Neural progenitor cell (in vitro differentiated cells): Measurements from ENCODE around the gene PGA4. TPM values are rescaled to one million over a fixed set of nuclear protein-coding genes. Genes with fewer than 3 reads are reported as not detected.
"Not testable (repeated sequence)": the region's sequence is repeated elsewhere in the genome, so short reads cannot be mapped to it uniquely, and the experiment has no call there.

Experiments
- DNase-seq: peaks from one replicate; pipeline ENCODE4 v3.0.0-alpha.2; 2016; ENCODE audit warnings: low spot score
- H2AFZ ChIP-seq: fragments of 200-600 bp; sonication (generic); replicated peaks from 2 replicates; pipeline ENCODE4 v1.6.1; 2016; ENCODE audit warnings: antibody characterized with exemption
- H3F3A ChIP-seq: fragments of 200-600 bp; sonication (generic); 2 replicates; pipeline ENCODE4 v1.6.1; 2016; ENCODE audit warnings: antibody characterized with exemption, low read depth
- H3K27ac ChIP-seq: fragments of 200-600 bp; sonication (generic); 2 replicates; pipeline ENCODE4 v1.5.1; 2016; ENCODE audit warnings: mild to moderate bottlenecking
- H3K27me3 ChIP-seq: fragments of 200-600 bp; sonication (generic); 2 replicates; pipeline ENCODE4 v1.6.1; 2016; ENCODE audit warnings: mild to moderate bottlenecking, moderate library complexity
- H3K36me3 ChIP-seq: fragments of 200-600 bp; sonication (generic); 2 replicates; pipeline ENCODE4 v1.5.1; 2016
- H3K4me1 ChIP-seq: fragments of 200-600 bp; sonication (generic); 2 replicates; pipeline ENCODE4 v1.6.1; 2016; ENCODE audit warnings: mixed run types
- H3K4me2 ChIP-seq: fragments of 200-600 bp; sonication (generic); 2 replicates; pipeline ENCODE4 v1.6.1; 2016
- H3K4me3 ChIP-seq: fragments of 200-600 bp; sonication (generic); 2 replicates; pipeline ENCODE4 v1.5.1; 2016
- H3K79me2 ChIP-seq: fragments of 200-600 bp; sonication (generic); 2 replicates; pipeline ENCODE4 v1.6.1; 2016; ENCODE audit warnings: low read depth
- H3K9ac ChIP-seq: fragments of 200-600 bp; sonication (generic); 2 replicates; pipeline ENCODE4 v1.6.1; 2016
- H3K9me3 ChIP-seq: fragments of 200-600 bp; sonication (generic); 2 replicates; pipeline ENCODE4 v1.5.1; 2016; ENCODE audit warnings: low read depth
- H4K20me1 ChIP-seq: fragments of 200-600 bp; sonication (generic); 2 replicates; pipeline ENCODE4 v1.6.1; 2016; ENCODE audit warnings: low read depth
- H3K27ac Mint-ChIP-seq: 3 replicates; pipeline ENCODE4 v1.8.0; 2021; ENCODE audit warnings: mixed read lengths
- H3K27me3 Mint-ChIP-seq: 2 replicates; pipeline ENCODE4 v1.8.0; 2022; ENCODE audit warnings: low read depth, mild to moderate bottlenecking, inconsistent platforms, moderate library complexity, mixed read lengths; ENCODE audit not compliant: insufficient read depth
- H3K36me3 Mint-ChIP-seq: 3 replicates; pipeline ENCODE4 v1.8.0; 2021; ENCODE audit warnings: mixed read lengths
- H3K4me1 Mint-ChIP-seq: 3 replicates; pipeline ENCODE4 v1.8.0; 2021; ENCODE audit warnings: mixed read lengths
- H3K4me3 Mint-ChIP-seq: 3 replicates; pipeline ENCODE4 v1.8.0; 2021; ENCODE audit warnings: mild to moderate bottlenecking, moderate library complexity, mixed read lengths
- H3K9me3 Mint-ChIP-seq: 3 replicates; pipeline ENCODE4 v1.8.0; 2020; ENCODE audit warnings: mixed read lengths
- total RNA-seq: library from RNA; depleted of rRNA; stranded (reverse); fragments of >200 nt; gene quantifications from 2 replicates; pipeline ENCODE4 v1.2.3, GENCODE V29; 2015; ENCODE audit warnings: low replicate concordance

The PGA4 gene
- total RNA-seq, 1 donor from 2014 or later = 0.41 TPM

- not testable (repeated sequence) for DNase-seq, H3K4me3 Mint-ChIP-seq, H3K4me3 ChIP-seq, H4K20me1 ChIP-seq, H3K27ac ChIP-seq, H3K27me3 ChIP-seq, H3K9ac ChIP-seq, H3K4me2 ChIP-seq, H3K27me3 Mint-ChIP-seq, H3K9me3 ChIP-seq, H3K79me2 ChIP-seq, H3K36me3 ChIP-seq, H2AFZ ChIP-seq, H3F3A ChIP-seq, H3K4me1 ChIP-seq, H3K36me3 Mint-ChIP-seq, H3K27ac Mint-ChIP-seq, H3K9me3 Mint-ChIP-seq
- H3K4me1 Mint-ChIP-seq = peaks cover 14% of the 10 kb centered on the region
Observed at GRCh38 chr11:61207636-61208310, 14.4 kb upstream of the PGA4 start.

- H3K27ac ChIP-seq, H3K9me3 ChIP-seq, H3K4me1 ChIP-seq, H3K79me2 ChIP-seq, H3F3A ChIP-seq, H4K20me1 ChIP-seq, H3K4me3 ChIP-seq, H3K4me2 ChIP-seq, H3K27me3 ChIP-seq, H3K27ac Mint-ChIP-seq, H3K27me3 Mint-ChIP-seq, H3K9ac ChIP-seq, H3K9me3 Mint-ChIP-seq, DNase-seq, H3K4me3 Mint-ChIP-seq, H3K36me3 Mint-ChIP-seq, H2AFZ ChIP-seq, H3K4me1 Mint-ChIP-seq, H3K36me3 ChIP-seq: not testable (repeated sequence)
Observed at GRCh38 chr11:61210629-61211028, 11.5 kb upstream of the PGA4 start.

DNA sequence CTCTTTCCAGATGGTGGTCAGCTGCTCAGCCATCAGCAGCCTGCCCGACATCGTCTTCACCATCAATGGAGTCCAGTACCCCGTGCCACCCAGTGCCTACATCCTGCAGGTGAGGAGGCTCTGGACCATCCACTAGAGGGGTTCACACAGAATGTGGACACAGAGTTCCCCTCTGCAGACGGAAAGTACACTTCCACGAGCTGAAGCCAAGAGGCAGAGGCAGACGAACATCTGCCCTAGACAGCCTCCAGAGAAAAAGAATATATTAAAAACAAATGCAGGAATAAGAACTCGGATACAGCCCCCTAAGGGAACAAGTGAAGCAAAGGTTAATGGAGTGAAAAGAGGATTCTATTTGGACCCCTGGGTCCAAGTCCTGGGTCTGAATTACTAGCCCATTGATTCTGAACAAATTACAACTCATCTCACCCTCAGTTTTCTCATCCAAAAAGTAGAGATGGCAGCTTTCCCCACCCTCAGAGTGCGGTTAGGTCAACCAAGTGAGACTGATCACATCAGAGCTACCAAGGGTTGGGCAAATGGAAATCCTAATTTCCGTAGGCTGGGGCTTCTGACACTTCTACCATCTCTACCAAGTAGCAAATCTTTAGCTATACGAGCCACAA, 10.7 kb upstream of the PGA4 start:
- not testable (repeated sequence) for H2AFZ ChIP-seq, H3K27me3 Mint-ChIP-seq, H3K27ac ChIP-seq, H3K4me3 Mint-ChIP-seq, H3K27me3 ChIP-seq, H3K27ac Mint-ChIP-seq, H3K79me2 ChIP-seq, H3K9ac ChIP-seq, H3K9me3 Mint-ChIP-seq, H3K36me3 Mint-ChIP-seq, H3K9me3 ChIP-seq, H3K4me1 Mint-ChIP-seq, H3K4me1 ChIP-seq, H3K4me3 ChIP-seq, H3F3A ChIP-seq, H3K4me2 ChIP-seq, DNase-seq, H3K36me3 ChIP-seq, H4K20me1 ChIP-seq

DNA sequence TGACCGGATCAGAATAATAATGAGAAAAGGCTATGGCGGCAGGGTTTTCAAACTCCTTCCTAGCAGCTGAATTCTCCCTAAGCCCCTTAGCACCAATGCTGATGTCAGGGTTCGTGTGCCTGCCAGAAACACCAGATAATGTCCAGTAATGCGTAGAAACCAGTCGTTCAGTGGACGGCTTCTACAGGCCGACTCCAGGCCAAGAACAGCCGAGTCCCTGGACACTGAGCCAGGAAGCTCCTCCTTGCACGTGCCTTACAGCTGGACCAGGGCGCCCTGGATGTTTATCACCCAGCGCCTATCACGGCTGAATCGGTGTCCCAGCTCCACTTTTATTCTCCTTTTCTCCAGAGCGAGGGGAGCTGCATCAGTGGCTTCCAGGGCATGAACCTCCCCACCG, 9.9 kb upstream of the PGA4 start:
- H3K9me3 ChIP-seq, H3K36me3 Mint-ChIP-seq, H3K27me3 ChIP-seq, H3K9me3 Mint-ChIP-seq, H3K4me1 ChIP-seq, H3K27me3 Mint-ChIP-seq, H3K27ac ChIP-seq, H2AFZ ChIP-seq, H3K4me2 ChIP-seq, H3K4me3 ChIP-seq, H3K9ac ChIP-seq, H3K4me3 Mint-ChIP-seq, H3K27ac Mint-ChIP-seq, H3K36me3 ChIP-seq, H3K79me2 ChIP-seq, DNase-seq, H3K4me1 Mint-ChIP-seq, H3F3A ChIP-seq, H4K20me1 ChIP-seq: not testable (repeated sequence)

- not testable (repeated sequence) for H3K4me1 Mint-ChIP-seq, H3K9me3 Mint-ChIP-seq, H3K36me3 ChIP-seq, H2AFZ ChIP-seq, H4K20me1 ChIP-seq, H3K9ac ChIP-seq, H3K4me3 ChIP-seq, H3K27ac Mint-ChIP-seq, H3K9me3 ChIP-seq, H3K4me2 ChIP-seq, H3K36me3 Mint-ChIP-seq, H3K27ac ChIP-seq, H3K27me3 ChIP-seq, H3K27me3 Mint-ChIP-seq, H3K4me3 Mint-ChIP-seq, H3K4me1 ChIP-seq, H3F3A ChIP-seq, H3K79me2 ChIP-seq, DNase-seq
Observed at GRCh38 chr11:61213711-61214324, 8.3 kb upstream of the PGA4 start.

DNA sequence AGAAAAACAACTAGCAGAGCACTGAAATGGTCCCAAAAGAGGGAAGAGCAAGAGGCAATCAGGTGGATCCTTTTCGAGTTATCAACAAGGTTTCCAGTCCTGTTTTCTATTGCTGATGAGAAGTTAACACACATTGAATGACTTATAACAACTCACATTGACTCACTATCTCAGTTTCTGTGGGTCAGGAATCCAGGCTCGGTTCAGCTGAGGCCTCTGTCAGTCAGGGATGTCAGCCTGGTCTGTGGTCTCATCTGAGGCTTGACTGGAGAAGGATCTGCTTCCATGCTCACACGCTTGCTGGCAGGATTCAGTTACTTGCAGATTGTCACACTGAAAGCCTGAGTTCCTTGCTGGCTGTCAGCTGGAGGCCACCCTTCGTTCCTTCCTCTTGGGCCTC, 3.8 kb upstream of the PGA4 start:
- H3K4me3 Mint-ChIP-seq, H3K27me3 Mint-ChIP-seq, H3K36me3 ChIP-seq, H3K9me3 Mint-ChIP-seq, H3K4me3 ChIP-seq, H3K9ac ChIP-seq, H3K27ac Mint-ChIP-seq, H3K4me2 ChIP-seq, H3K4me1 Mint-ChIP-seq, H3K27ac ChIP-seq, H2AFZ ChIP-seq, H3K36me3 Mint-ChIP-seq, H4K20me1 ChIP-seq, H3K4me1 ChIP-seq, H3K27me3 ChIP-seq, H3F3A ChIP-seq, H3K79me2 ChIP-seq, H3K9me3 ChIP-seq, DNase-seq: not testable (repeated sequence)

DNA sequence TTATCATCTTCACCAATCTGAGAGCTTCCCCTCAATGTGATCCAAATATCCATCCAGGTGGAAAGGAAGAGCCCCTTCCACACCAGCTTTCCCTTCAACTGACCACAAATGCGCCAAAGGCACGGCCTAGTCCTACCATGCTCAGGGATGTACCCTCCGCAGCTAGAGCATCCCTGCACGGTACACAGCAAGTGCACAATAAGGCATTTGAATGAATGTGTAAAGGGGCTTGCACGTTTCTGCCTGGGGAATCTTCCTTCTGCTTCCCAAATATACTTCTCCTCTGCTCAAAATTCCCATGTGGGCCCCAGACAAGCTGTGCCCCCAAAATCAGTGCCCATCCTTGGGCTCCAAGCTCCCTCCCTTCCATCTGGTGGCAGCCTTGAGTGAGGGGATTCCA, 3.1 kb upstream of the PGA4 start:
- not testable (repeated sequence) for H3K27ac Mint-ChIP-seq, H3F3A ChIP-seq, H3K9me3 Mint-ChIP-seq, H3K4me1 ChIP-seq, H3K36me3 ChIP-seq, H3K4me3 Mint-ChIP-seq, DNase-seq, H3K27me3 ChIP-seq, H3K9ac ChIP-seq, H3K27me3 Mint-ChIP-seq, H3K4me1 Mint-ChIP-seq, H3K36me3 Mint-ChIP-seq, H2AFZ ChIP-seq, H3K9me3 ChIP-seq, H3K27ac ChIP-seq, H3K4me2 ChIP-seq, H3K79me2 ChIP-seq, H4K20me1 ChIP-seq, H3K4me3 ChIP-seq

DNA sequence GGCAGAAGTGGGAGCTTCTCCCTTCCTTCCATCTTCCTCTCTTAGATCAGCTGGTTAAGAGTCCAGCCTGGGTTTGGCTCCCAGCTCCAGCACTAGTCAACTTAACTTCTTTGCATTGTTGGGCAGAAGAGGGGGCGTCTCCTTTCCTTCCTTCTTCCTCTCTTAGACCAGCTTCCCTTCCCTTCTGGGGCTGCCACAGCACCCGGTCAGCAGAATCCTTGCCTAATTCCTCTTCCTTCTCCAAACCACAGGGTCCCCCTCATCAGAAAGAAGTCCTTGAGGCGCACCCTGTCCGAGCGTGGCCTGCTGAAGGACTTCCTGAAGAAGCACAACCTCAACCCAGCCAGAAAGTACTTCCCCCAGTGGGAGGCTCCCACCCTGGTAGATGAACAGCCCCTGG, 545 bp downstream of the PGA4 start:
- DNase-seq, H3K4me3 Mint-ChIP-seq, H3K27me3 Mint-ChIP-seq, H3K79me2 ChIP-seq, H4K20me1 ChIP-seq, H3K9ac ChIP-seq, H3K4me1 ChIP-seq, H3K4me1 Mint-ChIP-seq, H3K27ac ChIP-seq, H3K9me3 ChIP-seq, H3K27me3 ChIP-seq, H3K9me3 Mint-ChIP-seq, H3K27ac Mint-ChIP-seq, H3F3A ChIP-seq, H3K4me3 ChIP-seq, H3K36me3 Mint-ChIP-seq, H3K4me2 ChIP-seq, H2AFZ ChIP-seq, H3K36me3 ChIP-seq: not testable (repeated sequence)
